Middle frontal gyrus (tissue), 1 donor: ENCODE measurements around the gene ATP2A3.

ENCODE experiments used
- DNase-seq: peaks from one replicate; pipeline ENCODE4 v3.0.0-alpha.2; 2015; ENCODE audit warnings: low spot score; ENCODE audit errors: extremely low spot score

Gene ATP2A3

GRCh38 chr17:3973495-3974137 is 9.4 kb upstream of the ATP2A3 start:
- DNase-seq, result no peak

GRCh38 chr17:3972931-3973330 is 8.7 kb upstream of the ATP2A3 start:
- no peak for DNase-seq

DNA sequence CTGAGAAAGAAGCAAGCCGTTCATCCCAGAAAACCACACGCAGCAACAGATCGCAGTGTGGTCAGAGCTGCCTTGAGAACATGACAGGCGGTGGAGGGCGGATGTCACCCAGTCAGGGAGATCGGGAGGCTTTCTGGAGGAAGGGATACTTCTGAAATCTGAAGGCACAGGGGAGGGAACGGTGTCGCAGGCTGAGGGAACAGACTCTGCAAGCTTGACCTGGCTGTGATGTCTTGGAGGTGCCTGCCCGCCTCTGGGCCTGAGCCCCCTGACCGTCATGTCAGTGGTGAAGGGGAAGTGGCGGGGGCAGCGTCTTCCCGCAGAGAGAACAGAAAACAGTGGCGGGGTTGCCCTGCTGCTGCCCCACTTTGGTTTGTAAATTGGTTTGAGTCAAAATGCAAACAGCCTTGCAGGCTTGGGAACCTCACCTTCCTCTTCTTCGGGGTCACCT is 8.1 kb upstream of the ATP2A3 start:
- no peak for DNase-seq

DNA sequence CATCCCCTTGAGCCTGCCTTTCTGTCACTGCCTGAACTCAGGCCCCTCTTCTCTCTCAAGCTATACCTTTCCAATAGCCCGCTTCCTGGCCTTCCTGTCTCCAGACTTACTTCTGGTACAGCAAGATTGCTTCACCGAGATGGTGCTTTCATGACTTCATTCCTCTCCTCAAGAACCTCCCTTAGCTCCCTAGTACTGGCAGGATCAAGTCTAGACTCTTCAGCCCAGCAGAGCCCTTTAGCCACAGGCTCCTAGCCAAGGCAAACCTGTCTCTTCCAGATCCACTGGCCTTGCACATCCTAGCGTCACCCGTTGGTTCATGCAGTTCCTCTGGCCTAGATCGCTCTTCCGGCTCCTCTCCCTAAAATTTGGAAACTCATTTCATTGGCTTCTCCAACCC is 6.4 kb upstream of the ATP2A3 start:
- no peak for DNase-seq

DNA sequence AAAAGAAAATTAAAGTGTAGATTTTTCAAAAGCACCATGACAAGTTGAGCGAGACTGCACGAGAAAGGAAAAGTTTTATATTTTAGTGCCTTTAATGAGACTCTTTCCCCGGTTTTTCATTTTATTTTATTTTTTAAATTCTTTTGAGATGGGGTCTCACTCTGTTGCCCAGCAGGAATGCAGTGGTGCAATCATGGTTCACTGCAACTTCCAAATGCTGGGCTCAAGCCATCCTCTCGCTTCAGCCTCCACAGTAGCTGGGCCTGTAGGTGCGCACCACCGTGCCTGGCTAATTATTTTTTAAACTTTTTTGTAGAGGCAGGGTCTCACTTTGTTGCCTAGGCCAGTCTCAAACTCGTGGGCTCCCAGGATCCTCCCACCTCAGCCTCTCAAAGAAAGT is 5.7 kb upstream of the ATP2A3 start:
- no peak for DNase-seq

- no peak for DNase-seq
Observed at GRCh38 chr17:3968886-3969524, 4.8 kb upstream of the ATP2A3 start.

GRCh38 chr17:3968015-3968414 is 3.8 kb upstream of the ATP2A3 start:
- no peak for DNase-seq

DNA sequence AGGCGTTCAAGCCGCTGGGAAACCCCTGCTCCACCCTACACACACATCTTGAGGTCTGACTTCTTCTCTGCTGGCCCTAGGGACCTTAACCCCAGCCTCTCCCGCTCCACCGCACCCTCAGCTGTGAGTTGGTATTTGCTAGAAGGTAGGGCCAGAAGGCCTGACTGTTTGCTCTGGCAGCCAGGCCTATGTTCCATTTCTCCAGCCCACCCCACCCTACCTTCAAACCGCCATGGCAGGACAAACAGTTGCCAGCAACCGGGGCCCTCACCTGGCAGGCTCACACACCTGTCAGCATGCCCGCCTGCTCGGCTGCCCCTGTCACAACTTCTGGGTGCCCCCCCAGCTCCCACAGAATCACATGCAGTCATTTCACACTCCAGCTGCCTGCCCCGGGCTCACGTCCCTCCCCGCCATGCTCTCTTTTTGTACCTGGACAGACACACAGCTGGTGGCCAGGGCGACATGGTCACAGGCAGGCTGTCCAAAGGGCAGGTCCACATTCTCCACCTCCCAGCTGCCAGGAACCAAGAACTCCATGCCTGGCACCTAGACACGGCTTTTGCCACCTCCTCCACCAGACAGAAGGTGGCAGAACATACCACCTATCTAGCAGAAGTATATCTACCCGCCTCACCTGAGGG is 2.6 kb upstream of the ATP2A3 start:
- no peak for DNase-seq

DNA sequence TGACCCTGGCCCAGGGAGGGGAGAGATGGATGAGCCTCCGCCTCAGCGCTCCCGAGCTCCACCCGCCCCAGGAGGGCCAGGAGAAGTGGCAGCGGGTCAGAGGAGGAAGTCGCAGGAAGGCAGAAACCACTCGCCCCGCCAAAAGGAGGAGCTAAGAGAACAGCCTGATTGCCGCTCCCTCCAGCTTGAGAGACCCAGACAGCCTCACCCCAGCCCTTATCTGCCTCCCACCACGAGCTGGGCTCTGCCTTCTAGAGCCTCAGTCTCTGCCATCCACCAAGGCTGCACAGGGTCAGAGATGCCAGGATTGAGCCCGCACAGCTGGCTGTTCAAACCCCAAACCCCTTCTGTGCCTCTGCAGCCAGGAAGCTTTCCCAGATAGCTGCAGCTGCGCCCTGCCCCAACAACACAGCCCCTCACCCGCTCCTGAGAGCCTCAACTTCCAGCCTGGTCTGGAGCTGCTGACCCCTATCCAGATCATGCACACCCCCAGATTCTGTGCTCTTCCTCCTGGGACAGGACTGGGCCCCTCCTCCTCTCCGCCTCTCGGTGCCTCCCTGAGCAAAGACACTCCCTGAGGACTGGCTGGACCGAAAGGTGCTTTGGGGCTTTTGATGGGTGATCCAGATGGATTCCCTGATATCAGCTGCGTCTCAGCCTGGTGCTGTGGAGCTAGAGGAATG is 1.0 kb upstream of the ATP2A3 start:
- no peak for DNase-seq

GRCh38 chr17:3963237-3964201 is 718 bp downstream of the ATP2A3 start:
- no peak for DNase-seq

GRCh38 chr17:3962965-3963236 is 1.3 kb downstream of the ATP2A3 start:
- no peak for DNase-seq

DNA sequence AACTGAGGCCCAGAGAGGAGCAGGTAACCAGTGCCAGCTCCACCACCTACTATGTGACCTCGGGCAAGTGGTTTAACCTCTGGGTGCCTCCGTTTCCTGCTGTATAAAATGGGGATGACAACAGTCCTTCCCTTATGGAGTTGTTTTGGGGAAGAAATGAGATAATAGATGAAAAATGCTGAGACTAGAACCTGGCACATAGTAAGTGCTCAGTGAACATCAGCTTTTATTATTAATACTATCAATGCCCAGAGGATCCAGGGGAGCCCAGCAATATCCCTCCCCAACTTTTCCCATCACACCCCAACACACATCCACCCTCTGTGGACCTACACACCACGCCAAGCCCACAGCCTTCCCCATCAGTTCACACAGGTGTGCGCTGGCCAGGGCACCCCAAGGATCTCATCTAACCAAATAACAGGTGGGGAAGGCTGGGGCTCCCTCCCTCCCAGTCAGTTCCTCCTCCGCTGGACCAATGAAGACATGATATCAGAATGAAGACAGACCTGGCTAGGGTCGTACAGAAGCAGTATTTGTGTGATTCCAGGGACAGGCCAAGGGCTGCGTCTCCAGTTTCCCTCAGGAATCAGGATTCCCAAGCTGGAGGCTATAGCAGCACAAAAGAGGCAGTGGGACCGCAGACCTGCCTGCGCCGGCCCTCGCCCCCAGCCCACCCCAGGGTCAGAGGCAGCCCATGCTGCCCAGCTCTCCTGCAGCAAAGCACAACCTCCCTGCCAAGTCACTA is 1.8 kb downstream of the ATP2A3 start:
- no peak for DNase-seq

DNA sequence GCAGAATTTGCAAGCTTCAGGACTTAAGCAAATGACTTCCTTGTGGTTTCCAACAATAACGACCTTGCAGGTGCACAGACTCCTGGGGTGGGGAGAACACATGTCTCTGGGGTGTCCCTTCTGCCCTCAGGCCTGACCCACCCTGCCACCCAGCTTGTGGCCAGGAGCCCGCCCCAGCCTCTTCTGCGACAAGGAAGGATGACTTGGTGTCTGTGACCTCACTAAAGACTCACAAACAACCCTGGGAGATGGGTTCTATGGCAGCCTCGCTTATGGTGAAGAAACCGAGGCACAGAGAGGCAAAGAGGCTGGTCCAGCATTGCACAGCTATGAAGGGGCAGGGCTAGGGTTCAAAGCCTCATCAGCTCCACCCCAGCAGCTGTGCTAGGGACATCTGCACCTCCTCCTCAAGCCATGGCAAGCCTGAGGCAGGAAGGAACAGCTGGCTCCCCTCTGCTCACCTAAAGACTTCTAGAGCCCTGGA is 2.6 kb downstream of the ATP2A3 start:
- no peak for DNase-seq

DNA sequence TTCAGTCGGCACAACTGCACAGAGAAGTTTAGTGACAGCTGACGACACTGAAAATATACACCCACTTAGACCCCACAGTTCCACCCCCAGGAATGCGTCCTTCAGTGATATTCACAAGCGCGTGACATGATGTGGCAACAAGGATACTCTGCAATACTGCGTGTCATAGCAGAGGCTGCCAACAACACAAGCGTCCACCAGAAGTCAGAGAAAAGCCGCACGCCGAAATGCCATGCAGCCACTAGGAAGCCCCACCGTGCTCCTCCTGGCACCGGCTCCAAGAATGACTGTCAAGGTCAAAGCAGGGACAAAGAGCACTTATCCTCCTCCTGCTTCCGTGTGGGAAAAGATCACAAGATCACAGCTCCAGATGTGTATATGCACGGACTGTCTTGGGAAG is 3.5 kb downstream of the ATP2A3 start:
- DNase-seq, result no peak

- DNase-seq, result no peak
Observed at GRCh38 chr17:3959921-3960601, 4.2 kb downstream of the ATP2A3 start.

DNA sequence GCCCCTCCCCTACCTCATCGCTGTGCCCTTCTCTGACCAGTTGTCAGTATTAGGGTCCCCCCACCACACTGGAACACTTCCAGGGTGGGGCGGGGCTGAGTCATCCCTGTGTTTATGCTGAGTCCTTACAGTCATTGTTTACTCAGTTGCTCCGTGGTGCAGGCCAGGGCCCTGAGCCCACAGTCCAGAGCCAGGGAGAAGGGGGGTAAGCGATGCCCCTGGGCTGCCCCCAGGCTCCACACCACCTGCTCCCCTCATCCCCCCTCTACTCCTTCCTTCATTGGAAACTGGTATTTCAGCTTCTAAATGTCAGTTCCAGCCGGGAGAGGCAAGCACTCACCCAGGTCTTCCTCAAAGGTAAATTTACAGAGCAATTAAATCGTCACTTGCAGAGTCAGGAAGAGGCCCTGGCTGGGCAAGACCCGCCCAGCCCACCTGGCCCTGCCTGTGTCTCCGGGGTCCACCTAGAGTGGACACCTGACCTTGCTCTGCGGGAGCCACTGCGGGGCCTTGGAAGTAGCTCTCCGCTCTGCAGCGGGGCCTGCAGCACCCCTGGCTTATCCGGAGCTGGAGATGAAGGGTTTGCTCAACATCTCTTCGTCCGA is 4.8 kb downstream of the ATP2A3 start:
- no peak for DNase-seq

- DNase-seq, result no peak
Observed at GRCh38 chr17:3957735-3958599, 6.3 kb downstream of the ATP2A3 start.

GRCh38 chr17:3956983-3957382 is 7.3 kb downstream of the ATP2A3 start:
- DNase-seq, result no peak
